HG03103 (cell line): ENCODE results near the gene MRPL55.

Experiments used
- ATAC-seq: cut with Tn5 transposase; IDR thresholded peaks from one replicate; pipeline ENCODE4 v1.9.1; 2021; ENCODE audit warnings: low read depth; ENCODE audit not compliant: unreplicated experiment

MRPL55 gene

DNA sequence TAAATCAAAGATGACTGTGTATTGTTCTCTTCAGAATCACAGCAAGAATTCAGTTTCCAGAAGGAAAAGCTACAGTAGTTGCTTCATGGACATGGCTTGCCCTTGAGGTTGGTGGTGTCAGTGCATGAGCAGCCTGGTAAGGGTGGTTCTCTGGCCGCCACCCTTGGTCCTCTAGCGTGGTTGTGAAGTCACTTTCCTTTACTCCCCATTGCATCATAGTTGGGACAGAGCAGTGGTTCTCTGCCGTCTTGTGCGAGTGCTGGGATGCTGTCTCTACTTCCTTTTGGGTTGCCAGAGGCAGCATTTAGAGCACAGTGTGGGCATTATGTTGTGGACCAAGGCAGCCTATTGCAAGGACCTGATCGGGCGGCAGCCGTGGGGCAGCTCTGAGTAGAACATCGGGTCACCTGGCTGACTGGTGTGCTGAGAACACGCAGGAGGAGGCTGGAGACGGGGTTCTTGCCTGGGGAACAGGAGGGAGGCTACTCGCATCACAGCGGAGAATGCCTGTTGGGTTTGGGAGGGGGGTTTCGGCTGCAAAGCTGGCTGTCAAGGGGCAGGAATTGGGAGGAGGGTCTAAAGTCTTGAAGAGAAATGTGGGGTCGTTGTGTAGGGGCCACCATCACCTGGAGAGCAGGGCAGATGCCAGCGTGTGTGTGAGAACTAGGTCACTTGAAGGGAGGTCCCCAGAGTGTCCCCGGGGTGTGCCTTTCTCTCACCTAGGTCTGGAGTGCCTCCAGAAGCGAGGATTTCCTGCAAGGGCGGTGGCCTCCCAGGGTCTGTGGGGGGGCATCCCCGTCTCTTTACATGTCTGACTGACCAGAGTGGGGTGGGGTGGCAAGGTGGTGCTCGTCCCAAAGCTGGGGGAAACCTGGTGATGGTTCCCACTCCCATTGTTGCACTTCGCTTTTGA is 20.3 kb downstream of the MRPL55 start:
- ATAC-seq: no peak

DNA sequence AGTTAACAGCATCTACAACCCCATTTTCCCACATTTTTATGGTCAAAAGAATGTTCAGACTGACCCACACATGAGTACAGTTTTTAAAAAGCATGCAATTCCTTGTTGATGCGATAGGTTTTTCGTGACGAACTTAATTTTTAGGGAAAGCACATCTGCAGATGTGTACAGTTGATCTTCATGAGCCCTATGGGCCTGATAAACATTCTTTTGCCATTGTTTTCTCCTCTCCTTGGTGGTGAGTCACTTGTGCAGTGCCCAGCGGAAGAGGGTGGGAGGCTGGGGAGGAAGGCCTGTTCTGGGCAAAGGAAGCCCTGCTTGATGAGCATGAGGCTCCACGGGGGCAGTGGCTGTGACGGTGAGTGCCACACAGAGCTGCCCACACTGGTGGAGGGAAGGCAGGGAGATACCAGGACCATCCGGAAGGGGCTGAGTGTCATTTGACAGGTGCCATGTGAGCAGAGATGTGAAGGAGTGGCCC is 21.3 kb downstream of the MRPL55 start:
- no peak for ATAC-seq

DNA sequence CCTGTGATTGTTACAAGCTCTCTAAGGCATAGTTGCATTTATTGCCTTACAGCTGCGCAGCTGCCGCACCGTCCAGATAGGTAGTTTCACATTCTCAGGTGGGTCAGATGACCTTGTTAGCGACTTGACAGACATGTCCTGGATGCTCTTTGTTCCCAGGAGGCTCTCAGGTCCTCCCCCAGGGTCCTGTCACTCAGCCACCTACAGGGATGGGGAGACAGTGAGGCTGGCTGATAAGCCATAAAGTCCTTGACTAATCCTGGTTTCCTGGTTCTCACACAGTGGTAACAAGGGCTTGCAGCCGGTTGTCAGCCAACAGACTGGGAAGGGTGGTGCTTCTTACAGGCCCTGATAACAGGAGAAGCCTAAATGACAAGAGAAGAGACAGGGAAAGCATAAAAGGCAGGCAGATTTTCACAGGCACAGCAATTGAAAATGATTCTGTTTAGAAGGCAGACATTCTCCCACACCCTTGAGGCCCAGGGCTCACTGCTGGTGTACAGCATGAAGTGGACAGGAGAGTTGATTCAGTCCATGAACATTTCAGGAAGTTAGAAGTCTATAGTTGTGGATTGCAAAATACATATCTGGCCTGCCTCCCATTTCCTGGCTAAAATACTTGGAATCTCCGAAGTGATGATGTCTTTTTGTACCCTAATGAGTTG is 23.7 kb downstream of the MRPL55 start:
- ATAC-seq: no peak

DNA sequence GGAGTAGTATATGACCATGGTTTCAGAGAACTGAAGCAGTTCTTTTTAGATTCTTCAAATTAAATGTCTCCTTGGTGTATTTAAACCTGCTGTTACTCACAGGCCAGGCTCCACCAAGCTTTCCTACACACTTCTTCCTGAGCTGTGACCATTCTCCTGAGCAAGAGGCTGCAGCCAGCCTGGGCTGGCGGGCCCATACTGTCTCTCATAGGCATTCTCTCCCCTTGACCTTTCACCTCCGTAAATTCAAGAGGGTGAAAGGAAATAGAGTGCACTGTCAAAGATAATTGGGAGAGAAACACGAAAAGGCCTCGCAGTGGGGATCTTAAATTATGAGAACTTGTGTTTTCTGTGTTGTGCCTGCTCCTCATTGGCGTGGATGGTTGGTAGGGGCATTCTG is 24.3 kb downstream of the MRPL55 start:
- no peak for ATAC-seq

DNA sequence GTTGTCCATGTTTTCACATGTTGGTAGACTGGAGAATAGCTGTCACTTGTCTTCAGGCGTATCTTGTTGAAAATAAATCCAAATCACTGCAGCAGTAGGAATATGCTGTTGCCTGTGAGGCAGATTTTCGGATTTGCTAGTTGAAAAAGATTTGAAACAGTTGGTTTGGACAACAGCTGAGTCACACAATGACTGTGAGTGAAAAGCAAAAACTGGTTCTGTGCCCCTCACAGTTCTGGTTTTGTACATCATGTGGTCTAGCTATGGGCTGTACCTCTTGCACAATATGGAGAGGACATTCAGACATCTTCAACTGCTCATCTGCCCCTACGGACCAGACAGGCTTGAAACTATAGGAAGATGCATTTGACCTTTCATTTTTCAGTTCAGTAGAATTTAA is 24.8 kb downstream of the MRPL55 start:
- no peak for ATAC-seq

DNA sequence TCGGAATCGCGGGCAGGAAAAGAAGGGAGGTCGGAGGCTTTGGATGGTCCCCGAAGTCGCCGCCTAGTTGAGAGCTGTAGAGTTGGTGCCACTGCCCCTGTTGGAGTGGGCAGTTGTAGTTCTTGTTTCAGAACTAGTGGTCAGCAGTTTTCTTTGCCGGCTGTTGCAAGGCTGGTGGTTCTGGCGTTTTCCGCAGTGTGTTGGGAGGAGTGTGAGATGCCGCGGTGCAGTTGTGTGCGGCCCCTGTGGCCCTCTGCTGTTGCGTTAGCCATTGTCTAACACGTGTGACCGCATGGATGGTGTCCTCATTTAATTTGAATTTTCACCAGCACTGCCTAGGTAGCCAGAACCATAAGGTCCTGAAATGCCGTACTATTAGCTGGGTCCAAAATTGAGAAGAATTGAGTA is 25.2 kb downstream of the MRPL55 start:
- no peak for ATAC-seq

DNA sequence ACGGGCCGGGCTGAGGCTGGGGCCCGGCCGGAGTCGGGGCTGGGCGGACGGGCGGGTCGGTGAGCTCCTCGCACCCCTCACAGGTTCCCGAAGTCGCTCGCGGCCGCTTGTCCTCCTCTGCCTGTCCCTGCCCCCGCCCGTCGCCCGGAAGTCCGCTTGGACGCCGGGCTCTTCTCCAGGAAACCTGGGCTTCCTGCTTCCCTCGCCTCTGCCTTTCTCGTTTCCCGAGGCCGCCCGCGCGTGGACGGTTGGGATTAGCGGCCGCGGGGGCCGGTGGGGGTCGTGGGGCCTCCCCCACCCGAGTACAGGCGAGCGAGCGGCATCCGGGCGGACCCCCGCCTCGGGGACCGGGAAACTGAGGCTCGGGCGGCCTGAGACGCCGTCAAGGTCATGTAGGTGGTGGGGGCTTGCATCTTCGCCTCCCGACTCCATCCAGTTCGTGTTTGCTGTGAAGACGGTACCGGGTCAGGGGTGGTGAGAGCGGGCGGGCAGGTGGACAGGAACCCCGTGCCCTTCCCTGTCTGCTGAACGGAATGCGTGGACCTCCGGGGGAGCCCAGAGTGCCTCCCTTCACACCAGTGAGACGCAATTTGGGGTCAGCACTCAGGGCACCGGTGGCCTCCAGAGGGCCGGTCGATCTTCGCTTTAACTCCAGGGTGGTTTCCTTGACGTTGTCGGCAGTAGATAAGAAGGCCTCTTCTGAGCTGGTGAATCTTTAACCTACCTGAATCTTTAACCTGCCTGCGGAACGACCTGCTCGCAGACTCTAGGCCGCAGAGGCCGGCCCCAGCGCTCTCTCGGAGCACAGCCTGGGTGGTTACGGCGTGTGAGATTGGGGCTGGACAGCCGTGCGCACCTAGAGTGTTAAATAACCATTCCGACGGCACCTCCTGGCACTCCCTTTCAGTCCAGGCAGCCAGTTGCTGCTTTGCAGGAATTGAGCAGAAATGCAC is 25.9 kb downstream of the MRPL55 start:
- peak; percentile 9 for ATAC-seq

DNA sequence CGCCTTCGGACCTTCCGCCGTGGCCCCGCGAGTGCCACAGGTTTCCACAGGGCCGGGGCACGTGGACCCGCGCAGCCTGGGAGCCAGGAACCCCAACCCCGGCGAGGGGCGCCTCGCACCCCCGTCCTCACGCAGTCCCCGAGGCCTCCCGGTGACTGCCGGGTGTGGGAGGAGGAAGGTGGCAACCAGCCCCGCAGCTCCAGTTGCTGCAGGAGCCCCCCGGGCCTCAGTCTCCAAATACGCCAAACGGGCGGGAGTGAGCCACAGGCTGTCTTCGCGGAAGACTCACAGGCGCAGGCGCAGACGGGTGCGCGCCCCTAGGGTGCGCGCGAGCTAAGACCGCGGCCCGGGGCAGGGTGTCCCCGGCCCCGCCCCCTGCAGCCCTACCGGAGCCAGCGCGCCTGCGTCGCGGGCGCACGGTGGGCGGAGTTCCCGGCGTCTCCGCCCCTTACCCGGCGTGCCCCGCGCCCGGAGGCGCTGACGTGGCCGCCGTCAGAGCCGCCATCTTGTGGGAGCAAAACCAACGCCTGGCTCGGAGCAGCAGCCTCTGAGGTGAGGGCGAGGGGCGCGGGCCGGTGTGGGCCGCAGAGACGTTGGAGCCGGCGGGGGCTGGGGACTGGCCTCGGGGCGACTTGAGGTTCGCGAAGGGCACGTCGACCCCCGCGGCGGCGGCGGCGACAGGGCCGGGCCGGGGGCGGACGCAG is 26.7 kb downstream of the MRPL55 start, which contains the start of gene ARF1:
Gene ARF1, plus strand, starts transcription at position 495 of the 704 bp plus-strand sequence. CDS start 14,407 bp downstream, outside the sequence.
- peak; percentile 71 for ATAC-seq

DNA sequence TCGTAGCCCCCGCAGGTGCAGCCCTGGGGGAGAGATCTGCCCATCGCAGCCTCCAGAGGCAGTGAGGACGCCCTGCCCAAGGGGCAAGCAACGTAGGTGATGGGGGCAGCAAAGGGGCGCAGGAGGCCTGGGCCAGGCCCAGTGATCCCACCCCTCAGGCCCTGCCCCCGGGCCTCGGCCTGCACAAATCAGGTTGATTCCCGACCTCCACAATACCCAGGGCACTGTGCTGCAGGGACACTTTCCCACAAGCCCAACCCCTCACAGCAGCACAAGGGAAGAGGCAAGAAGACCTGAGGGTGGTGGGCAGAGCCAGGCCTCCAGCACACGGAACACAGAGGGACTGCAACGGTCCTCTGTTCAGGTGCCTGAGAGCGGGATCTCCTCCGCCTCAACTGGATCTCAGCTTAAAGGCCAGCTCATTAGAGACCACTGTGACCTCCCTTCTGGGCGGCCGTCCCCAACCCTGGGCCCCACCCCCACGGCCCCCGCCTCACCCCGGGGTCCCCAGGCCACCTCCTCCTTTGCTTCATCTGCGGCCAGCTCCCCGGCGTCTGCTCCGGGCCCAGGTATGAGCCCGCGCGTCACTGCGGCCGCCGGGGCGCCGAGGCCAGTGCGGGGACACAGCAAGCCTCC is 27.4 kb downstream of the MRPL55 start:
- ATAC-seq: peak; percentile 3

DNA sequence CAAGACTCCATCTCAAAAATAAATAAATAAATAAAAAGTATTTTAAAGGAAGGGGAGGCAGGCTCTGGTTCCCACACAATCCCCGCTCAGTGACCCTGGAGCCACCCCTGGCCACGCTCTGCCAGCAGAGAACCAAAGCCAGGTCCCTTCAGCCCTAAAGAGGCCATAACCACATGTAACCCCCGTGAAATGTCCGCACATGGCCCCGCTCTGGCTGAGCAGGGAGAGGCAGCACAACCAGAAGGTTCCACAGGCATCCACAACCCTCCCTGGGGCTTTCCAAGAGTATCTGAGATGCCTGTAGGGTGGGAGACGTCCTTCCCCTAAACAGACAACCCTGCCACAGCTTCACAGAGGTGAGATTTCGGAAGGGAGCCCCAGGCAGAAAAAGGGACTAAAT is 28.0 kb downstream of the MRPL55 start:
- ATAC-seq: no peak

DNA sequence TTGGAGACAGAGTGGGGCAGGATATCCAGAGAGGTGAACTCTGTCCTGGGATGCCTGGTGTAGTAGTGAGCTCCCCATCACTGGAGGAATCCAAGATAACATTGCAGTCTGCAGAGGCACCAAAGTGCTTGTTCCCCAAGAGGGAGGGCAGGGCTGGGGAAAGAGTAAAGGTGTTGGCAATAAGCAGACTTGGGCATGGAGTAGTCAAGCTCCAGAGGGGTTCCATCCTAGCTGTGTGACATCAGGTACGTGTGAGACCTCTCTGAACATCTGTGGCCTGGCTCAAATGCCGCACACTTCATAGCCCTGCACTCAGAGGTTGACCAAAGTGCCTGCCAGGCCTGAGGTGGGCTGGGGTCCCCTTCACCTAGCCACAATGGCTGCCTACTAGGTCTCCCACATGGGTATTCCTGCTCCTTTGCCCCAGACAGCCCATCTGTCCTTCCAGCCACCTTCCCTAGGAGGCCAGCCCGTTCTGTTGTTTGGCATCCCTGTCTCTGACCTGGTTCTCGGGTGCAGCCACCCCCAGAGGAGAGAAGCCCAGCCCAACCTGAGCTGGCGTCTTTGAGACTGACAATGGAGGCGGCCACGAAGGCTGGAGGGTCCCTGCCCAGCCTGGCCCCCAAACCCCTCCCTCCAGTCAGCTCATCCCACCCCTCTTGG is 29.4 kb downstream of the MRPL55 start:
- ATAC-seq: no peak

DNA sequence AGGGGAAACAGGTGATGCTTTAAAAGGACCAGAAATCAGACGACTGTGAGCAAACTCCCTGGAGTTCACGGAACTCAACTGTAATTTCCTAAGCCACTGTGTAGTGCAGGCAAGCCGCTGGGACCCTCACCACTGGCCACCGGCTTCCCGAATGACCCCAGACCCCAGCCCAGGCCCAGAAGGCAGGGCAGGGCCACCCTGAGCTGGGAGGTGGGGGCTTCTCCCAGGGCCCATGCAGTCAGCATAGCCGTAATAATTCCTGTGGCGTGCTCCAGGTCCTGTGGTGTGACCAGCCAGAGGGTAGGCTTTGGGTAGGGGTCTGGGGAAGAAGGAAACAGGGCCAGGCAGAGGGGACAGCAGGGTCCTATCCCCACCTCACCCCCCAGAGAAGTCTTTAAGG is 30.1 kb downstream of the MRPL55 start:
- ATAC-seq: no peak

DNA sequence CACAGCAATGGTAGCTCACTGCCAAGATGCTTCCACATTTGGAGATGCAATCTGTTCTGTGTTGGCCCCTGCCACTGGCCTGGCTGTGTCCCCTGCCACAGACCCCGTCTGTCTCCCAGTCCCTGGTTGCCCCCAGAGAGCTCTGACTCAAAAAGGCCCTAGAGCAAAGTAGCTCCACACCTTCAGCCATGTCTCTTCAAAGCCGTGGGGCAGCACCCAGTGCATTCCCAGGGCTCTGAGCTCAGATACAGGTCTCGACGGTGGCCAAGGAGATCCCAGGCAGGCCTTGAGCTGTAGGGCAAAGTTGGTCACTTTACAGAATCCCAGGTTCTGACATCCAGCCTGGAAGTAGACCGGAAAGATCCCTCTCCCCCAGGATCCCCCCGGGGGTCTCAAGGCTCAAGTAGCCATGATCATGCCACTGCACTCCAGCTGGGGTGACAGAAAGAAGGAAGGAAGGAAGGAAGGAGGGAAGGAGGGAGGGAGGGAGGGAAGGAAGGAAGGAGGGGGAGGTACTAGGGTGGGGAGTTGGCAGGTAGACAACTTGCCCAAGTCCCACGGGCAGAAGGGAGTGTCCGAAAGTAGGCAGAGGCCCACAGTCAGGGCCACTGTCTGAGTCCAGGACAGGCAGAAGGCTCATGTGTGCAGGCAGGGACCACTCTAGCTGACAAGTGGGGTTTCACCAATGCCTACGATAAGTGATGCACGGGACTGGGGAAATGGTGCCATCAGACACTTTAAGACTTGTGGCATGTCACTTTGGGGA is 31.4 kb downstream of the MRPL55 start:
- ATAC-seq: no peak

DNA sequence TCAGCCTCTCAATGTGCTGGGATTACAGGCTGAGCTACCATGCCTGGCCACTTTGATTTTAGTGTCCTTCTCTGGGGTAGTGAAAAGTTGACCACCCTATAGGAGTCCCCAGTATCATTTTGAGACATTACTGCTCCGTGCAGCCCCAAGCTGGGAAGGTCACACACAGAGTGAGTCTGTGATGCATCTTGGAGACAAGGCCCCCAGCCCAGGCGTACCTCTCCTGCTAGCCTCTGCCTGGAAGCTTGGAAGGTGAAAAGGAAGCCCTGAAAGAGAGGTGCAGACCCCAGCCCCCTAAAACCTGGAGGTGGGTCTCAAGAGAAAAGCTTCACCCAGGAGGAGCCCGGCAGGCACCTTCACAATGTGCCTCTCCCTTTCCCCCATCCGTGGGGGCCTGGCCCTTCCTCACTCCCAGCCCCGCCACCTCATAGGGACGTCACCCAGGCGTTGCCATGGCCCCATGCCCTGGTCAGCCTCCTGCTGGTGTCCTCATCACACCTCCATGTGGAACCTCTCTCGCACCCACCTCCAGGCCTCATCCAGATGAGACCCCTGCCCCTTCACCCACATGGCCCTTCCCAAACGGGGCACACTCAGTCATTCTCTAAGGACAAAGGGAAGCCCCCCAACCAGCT is 32.2 kb downstream of the MRPL55 start:
- ATAC-seq: no peak

DNA sequence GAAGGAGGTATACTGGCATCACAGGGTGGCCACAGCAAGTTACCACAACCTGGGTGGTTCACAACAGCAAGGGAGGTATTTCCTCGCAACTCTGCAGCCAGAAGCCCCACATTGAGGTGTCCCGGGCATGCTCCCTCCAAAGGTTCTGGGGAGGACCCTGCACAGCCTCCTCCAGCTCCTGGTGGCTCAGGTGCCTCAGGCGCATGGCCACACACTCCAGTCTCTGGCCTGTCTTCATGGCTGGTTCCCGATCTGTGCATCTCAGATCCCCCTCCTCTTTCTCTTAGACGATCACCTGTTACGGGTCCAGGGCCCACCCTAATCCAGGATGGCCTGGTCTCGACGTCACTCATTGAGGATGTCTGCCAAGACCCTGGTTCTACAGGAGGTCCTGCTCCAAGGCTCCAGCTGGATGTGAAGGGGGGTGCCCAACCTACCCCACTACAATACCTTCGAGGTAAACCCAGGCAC is 33.3 kb downstream of the MRPL55 start:
- ATAC-seq: no peak

DNA sequence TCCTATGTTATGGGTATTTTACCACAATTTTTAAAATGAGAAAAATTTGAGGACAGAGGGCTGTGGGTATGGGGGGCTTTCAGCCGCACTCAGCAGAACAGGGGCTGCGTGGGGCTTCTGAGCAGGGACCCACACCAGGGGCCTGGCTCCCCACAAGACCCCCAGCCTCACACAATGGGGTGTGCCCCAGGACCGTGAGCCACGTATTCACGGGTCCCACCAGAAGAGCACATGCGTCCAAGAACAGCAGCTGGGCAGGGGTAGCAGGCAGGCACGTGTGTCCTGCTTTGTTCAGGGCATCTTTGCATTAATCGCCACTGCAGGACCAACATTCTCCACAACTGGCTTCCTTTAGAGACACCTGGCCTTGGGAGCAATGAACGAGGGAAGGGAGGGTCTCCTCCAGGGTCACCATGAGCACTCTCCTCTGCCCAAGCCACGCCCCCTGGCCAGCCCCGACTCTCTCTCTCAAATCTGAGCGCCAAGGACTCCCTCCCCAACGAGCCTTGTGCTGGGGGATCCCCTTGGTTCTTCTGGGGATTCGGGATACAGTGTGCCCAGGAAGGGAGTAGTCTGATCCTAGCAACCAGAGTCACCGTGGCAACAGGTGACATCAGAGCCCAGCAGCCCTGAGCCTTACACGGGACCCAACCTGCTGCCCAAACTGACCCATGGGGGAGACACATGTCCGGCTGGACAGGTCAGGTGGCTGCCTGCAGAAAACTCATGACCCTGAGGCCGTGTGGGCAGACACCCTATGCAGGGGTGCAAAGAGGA is 34.0 kb downstream of the MRPL55 start:
- no peak for ATAC-seq
